ENCODE measurements around the gene NIPAL4. TPM values are rescaled to one million over a fixed set of nuclear protein-coding genes. Genes with fewer than 3 reads are reported as not detected.
A peak's percentile ranks its signal among the peaks of the same experiment; 100 is the strongest.

The NIPAL4 gene
- total RNA-seq, 1 donor from 2014 or later, result 10.8 TPM

DNA sequence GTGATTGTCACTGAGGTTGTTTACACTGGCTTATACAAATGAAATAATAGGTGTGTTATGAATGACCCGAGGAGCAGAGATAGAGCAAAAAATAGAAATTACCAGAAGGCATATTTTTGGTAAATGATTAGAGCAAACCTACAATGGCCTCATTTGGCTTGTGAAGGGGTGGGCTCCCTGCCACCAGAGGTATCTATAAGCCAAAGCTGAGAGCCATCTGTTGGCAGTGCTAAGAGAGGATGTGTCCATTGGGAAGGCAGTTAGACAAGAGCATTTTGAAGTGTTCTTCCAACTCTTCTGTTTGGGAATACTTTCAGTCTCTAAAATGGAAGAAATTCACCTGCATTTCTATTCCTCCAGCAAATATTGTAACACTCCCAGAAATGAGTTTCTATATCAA, 10.6 kb downstream of the NIPAL4 start:
- no peaks in the 10 kb centered on the region for H3K9me3 ChIP-seq (ENCODE audit: insufficient read depth, low read depth, low read length)
- Mint-ChIP-seq H3K4me1 (ENCODE audit: low read depth, unreplicated experiment) (peaks cover 21% of the 10 kb centered on the region), H3K27me3 (ENCODE audit: low read depth, unreplicated experiment) (no peaks in the 10 kb centered on the region), H3K36me3 (ENCODE audit: low read depth, unreplicated experiment) (peaks cover 10% of the 10 kb centered on the region), H3K4me3 (ENCODE audit: unreplicated experiment) (no peak overlapping the region), H3K27ac (ENCODE audit: unreplicated experiment) (peak overlapping the region; percentile 16), H3K9me3 (ENCODE audit: unreplicated experiment) (peaks cover 2% of the 10 kb centered on the region)
- no peak overlapping the region for H2AFZ ChIP-seq (ENCODE audit: low read depth, low read length)
- H3K4me2 ChIP-seq (ENCODE audit: low read length), result no peak overlapping the region
- no peak overlapping the region for H3K27ac ChIP-seq (ENCODE audit: low read depth, low read length)
- no peaks in the 10 kb centered on the region for H3K27me3 ChIP-seq (ENCODE audit: insufficient read depth, low read length)
- H3K9ac ChIP-seq (ENCODE audit: low read length), result no peak overlapping the region
- H3K4me1 ChIP-seq (ENCODE audit: insufficient read depth, low read length), result peaks cover 26% of the 10 kb centered on the region
- peaks cover 6% of the 10 kb centered on the region for H3K36me3 ChIP-seq (ENCODE audit: insufficient read depth, low read length)
- no peaks in the 10 kb centered on the region for H4K20me1 ChIP-seq (ENCODE audit: insufficient read depth, low read length)
- DNase-seq (ENCODE audit: low read depth) (no peak), FAIRE-seq (no peak)
- TF ChIP-seq CTCF (IDR thresholded peaks at IDR 0.05; ENCODE audit: insufficient read depth, low read depth, low read length) (no peak), EZH2 (IDR thresholded peaks at IDR 0.05; ENCODE audit: insufficient read depth, low read length) (no peak)
- H3K79me2 ChIP-seq (ENCODE audit: insufficient read depth, low read length), result no peaks in the 10 kb centered on the region
- H3K4me3 ChIP-seq (ENCODE audit: insufficient read depth, low read depth, low read length), result no peak overlapping the region

GRCh38 chr5:157471709-157472108, 11.7 kb downstream of the NIPAL4 start:
- H3K9me3 Mint-ChIP-seq (ENCODE audit: unreplicated experiment), result peaks cover 2% of the 10 kb centered on the region
- H3K27ac Mint-ChIP-seq (ENCODE audit: unreplicated experiment), result no peak overlapping the region
- Histone ChIP-seq H3K4me3 (ENCODE audit: insufficient read depth, low read depth, low read length) (no peak overlapping the region), H4K20me1 (ENCODE audit: insufficient read depth, low read length) (no peaks in the 10 kb centered on the region), H3K27me3 (ENCODE audit: insufficient read depth, low read length) (no peaks in the 10 kb centered on the region), H3K79me2 (ENCODE audit: insufficient read depth, low read length) (no peaks in the 10 kb centered on the region), H3K36me3 (ENCODE audit: insufficient read depth, low read length) (peaks cover 14% of the 10 kb centered on the region), H3K4me2 (ENCODE audit: low read length) (no peak overlapping the region), H3K9ac (ENCODE audit: low read length) (no peak overlapping the region), H3K9me3 (ENCODE audit: insufficient read depth, low read depth, low read length) (no peaks in the 10 kb centered on the region), H3K27ac (ENCODE audit: low read depth, low read length) (no peak overlapping the region), H3K4me1 (ENCODE audit: insufficient read depth, low read length) (peaks cover 27% of the 10 kb centered on the region), H2AFZ (ENCODE audit: low read depth, low read length) (no peak overlapping the region)
- DNase-seq (ENCODE audit: low read depth) (no peak), FAIRE-seq (no peak)
- peaks cover 11% of the 10 kb centered on the region for H3K36me3 Mint-ChIP-seq (ENCODE audit: low read depth, unreplicated experiment)
- no peaks in the 10 kb centered on the region for H3K27me3 Mint-ChIP-seq (ENCODE audit: low read depth, unreplicated experiment)
- no peak for TF ChIP-seq EZH2 (IDR thresholded peaks at IDR 0.05; ENCODE audit: insufficient read depth, low read length)
- peak; percentile 58 for TF ChIP-seq CTCF (IDR thresholded peaks at IDR 0.05; ENCODE audit: insufficient read depth, low read depth, low read length)
- H3K4me1 Mint-ChIP-seq (ENCODE audit: low read depth, unreplicated experiment), result peaks cover 16% of the 10 kb centered on the region
- no peak overlapping the region for H3K4me3 Mint-ChIP-seq (ENCODE audit: unreplicated experiment)

- H3K4me2 ChIP-seq (ENCODE audit: low read length), result peak overlapping the region; percentile 24
- no peak overlapping the region for H3K4me3 Mint-ChIP-seq (ENCODE audit: unreplicated experiment)
- peak overlapping the region; percentile 27 for H3K27ac ChIP-seq (ENCODE audit: low read depth, low read length)
- no peak for TF ChIP-seq EZH2 (IDR thresholded peaks at IDR 0.05; ENCODE audit: insufficient read depth, low read length)
- TF ChIP-seq CTCF (IDR thresholded peaks at IDR 0.05; ENCODE audit: insufficient read depth, low read depth, low read length), result peak; percentile 34
- peaks cover 2% of the 10 kb centered on the region for H3K9me3 Mint-ChIP-seq (ENCODE audit: unreplicated experiment)
- peaks cover 7% of the 10 kb centered on the region for H4K20me1 ChIP-seq (ENCODE audit: insufficient read depth, low read length)
- H2AFZ ChIP-seq (ENCODE audit: low read depth, low read length), result no peak overlapping the region
- H3K4me1 ChIP-seq (ENCODE audit: insufficient read depth, low read length), result peaks cover 27% of the 10 kb centered on the region
- H3K79me2 ChIP-seq (ENCODE audit: insufficient read depth, low read length), result peaks cover under 1% of the 10 kb centered on the region
- DNase-seq (ENCODE audit: low read depth), result peak; percentile 70
- H3K36me3 Mint-ChIP-seq (ENCODE audit: low read depth, unreplicated experiment), result peaks cover 11% of the 10 kb centered on the region
- H3K4me1 Mint-ChIP-seq (ENCODE audit: low read depth, unreplicated experiment), result peaks cover 26% of the 10 kb centered on the region
- no peak overlapping the region for H3K4me3 ChIP-seq (ENCODE audit: insufficient read depth, low read depth, low read length)
- peak overlapping the region; percentile 66 for H3K27ac Mint-ChIP-seq (ENCODE audit: unreplicated experiment)
- peak; percentile 75 for FAIRE-seq
- no peaks in the 10 kb centered on the region for H3K9me3 ChIP-seq (ENCODE audit: insufficient read depth, low read depth, low read length)
- H3K36me3 ChIP-seq (ENCODE audit: insufficient read depth, low read length), result peaks cover 24% of the 10 kb centered on the region
- H3K9ac ChIP-seq (ENCODE audit: low read length), result peak overlapping the region; percentile 1
- H3K27me3 Mint-ChIP-seq (ENCODE audit: low read depth, unreplicated experiment), result no peaks in the 10 kb centered on the region
- no peaks in the 10 kb centered on the region for H3K27me3 ChIP-seq (ENCODE audit: insufficient read depth, low read length)
Observed at GRCh38 chr5:157473383-157474320, 13.6 kb downstream of the NIPAL4 start.

Measured in astrocyte (in vitro differentiated cells and primary cell).